ENCODE results near the gene RTL9. TPM values are rescaled to one million over a fixed set of nuclear protein-coding genes. Genes with fewer than 3 reads are reported as not detected.

RTL9 gene
- total and polyA plus RNA-seq, 2 of the 13 experiments (the other 11 are each of a cell fraction or from before 2014, with no cell fraction given), result 0.01 to 0.02 TPM

DNA sequence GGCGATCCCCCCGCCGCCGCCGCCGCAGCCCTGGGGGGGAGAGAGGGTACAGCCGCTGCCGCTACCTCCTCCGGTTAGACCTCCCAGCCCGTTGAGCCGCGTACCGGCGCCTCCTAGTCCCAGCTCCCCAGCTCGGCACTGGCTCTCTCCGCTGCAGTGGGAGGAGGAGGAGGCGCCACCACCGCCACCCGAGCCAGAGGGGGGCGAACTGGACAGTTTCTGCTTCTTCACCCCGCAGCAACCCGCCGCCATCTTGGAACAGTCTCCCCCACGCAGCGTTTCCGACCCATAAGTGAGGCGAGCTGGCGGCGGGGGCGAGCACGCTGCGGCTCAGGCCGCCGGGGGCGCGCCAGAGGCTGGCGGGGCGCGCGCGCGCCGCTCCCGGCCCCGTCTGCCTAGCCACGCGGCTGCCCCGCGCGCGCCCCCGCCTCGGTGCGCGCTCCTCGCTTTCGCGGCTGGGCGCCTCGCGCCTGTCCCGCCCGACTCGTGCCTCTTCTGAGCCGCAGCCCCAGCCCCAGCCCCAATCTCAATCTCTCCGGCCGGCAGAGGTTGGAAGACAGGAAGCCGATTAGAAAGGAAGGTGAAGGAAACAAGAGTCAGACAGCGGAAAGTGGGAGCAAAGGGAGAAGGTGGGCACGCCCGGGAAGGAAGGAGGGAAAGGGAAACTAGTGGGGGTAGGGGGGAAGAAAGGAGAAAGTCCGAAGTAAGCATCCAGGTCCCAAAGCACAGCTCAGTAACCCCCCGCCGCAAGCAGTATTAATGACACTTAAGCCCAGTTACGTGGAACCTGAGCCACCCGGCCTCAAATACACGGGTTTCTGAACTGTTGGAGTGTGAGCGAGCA is 40.6 kb upstream of the RTL9 start, which contains the start of gene AMMECR1 (continued):
- TF ChIP-seq, protein P1, sequence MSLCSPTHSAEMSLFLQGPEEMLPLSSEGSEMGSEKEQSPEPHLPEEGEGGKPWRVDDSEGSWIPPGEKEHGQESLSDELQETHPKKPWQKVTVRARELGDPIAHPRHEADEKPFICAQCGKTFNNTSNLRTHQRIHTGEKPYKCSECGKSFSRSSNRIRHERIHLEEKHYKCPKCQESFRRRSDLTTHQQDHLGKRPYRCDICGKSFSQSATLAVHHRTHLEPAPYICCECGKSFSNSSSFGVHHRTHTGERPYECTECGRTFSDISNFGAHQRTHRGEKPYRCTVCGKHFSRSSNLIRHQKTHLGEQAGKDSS (CRISPR knock-in tag; IDR thresholded peaks at IDR 0.05; ENCODE audit: borderline replicate concordance, low read depth), result no peak
- TF ChIP-seq EHMT2 (IDR thresholded peaks at IDR 0.05; ENCODE audit: borderline replicate concordance, low read depth, low read length), result no peak
- no peak for TF ChIP-seq SP2 (CRISPR knock-in tag; IDR thresholded peaks at IDR 0.05)
- no peak for TF ChIP-seq FOSL2 (CRISPR knock-in tag; IDR thresholded peaks at IDR 0.05)
- TF ChIP-seq ZNF737 (CRISPR knock-in tag; IDR thresholded peaks at IDR 0.05; ENCODE audit: borderline replicate concordance), result no peak
- TF ChIP-seq, protein P2, sequence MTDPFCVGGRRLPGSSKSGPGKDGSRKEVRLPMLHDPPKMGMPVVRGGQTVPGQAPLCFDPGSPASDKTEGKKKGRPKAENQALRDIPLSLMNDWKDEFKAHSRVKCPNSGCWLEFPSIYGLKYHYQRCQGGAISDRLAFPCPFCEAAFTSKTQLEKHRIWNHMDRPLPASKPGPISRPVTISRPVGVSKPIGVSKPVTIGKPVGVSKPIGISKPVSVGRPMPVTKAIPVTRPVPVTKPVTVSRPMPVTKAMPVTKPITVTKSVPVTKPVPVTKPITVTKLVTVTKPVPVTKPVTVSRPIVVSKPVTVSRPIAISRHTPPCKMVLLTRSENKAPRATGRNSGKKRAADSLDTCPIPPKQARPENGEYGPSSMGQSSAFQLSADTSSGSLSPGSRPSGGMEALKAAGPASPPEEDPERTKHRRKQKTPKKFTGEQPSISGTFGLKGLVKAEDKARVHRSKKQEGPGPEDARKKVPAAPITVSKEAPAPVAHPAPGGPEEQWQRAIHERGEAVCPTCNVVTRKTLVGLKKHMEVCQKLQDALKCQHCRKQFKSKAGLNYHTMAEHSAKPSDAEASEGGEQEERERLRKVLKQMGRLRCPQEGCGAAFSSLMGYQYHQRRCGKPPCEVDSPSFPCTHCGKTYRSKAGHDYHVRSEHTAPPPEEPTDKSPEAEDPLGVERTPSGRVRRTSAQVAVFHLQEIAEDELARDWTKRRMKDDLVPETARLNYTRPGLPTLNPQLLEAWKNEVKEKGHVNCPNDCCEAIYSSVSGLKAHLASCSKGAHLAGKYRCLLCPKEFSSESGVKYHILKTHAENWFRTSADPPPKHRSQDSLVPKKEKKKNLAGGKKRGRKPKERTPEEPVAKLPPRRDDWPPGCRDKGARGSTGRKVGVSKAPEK (CRISPR knock-in tag; IDR thresholded peaks at IDR 0.05; ENCODE audit: borderline replicate concordance), result no peak
- no peak for TF ChIP-seq ZC3H4 (CRISPR knock-in tag; IDR thresholded peaks at IDR 0.05; ENCODE audit: borderline replicate concordance)
- TF ChIP-seq, protein P3, sequence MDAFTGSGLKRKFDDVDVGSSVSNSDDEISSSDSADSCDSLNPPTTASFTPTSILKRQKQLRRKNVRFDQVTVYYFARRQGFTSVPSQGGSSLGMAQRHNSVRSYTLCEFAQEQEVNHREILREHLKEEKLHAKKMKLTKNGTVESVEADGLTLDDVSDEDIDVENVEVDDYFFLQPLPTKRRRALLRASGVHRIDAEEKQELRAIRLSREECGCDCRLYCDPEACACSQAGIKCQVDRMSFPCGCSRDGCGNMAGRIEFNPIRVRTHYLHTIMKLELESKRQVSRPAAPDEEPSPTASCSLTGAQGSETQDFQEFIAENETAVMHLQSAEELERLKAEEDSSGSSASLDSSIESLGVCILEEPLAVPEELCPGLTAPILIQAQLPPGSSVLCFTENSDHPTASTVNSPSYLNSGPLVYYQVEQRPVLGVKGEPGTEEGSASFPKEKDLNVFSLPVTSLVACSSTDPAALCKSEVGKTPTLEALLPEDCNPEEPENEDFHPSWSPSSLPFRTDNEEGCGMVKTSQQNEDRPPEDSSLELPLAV (CRISPR knock-in tag; conservative IDR thresholded peaks at IDR 0.05; ENCODE audit: low read depth), result no peak
- TF ChIP-seq RBFOX2 (IDR thresholded peaks at IDR 0.05; ENCODE audit: low read depth, low read length), result peak; percentile 75
- TF ChIP-seq ZNF776 (CRISPR knock-in tag; IDR thresholded peaks at IDR 0.05), result no peak
- TF ChIP-seq, protein P4, sequence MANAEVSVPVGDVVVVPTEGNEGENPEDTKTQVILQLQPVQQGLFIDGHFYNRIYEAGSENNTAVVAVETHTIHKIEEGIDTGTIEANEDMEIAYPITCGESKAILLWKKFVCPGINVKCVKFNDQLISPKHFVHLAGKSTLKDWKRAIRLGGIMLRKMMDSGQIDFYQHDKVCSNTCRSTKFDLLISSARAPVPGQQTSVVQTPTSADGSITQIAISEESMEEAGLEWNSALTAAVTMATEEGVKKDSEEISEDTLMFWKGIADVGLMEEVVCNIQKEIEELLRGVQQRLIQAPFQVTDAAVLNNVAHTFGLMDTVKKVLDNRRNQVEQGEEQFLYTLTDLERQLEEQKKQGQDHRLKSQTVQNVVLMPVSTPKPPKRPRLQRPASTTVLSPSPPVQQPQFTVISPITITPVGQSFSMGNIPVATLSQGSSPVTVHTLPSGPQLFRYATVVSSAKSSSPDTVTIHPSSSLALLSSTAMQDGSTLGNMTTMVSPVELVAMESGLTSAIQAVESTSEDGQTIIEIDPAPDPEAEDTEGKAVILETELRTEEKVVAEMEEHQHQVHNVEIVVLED (CRISPR knock-in tag; IDR thresholded peaks at IDR 0.05; ENCODE audit: borderline replicate concordance), result peak; percentile 65
- TF ChIP-seq, protein P5, sequence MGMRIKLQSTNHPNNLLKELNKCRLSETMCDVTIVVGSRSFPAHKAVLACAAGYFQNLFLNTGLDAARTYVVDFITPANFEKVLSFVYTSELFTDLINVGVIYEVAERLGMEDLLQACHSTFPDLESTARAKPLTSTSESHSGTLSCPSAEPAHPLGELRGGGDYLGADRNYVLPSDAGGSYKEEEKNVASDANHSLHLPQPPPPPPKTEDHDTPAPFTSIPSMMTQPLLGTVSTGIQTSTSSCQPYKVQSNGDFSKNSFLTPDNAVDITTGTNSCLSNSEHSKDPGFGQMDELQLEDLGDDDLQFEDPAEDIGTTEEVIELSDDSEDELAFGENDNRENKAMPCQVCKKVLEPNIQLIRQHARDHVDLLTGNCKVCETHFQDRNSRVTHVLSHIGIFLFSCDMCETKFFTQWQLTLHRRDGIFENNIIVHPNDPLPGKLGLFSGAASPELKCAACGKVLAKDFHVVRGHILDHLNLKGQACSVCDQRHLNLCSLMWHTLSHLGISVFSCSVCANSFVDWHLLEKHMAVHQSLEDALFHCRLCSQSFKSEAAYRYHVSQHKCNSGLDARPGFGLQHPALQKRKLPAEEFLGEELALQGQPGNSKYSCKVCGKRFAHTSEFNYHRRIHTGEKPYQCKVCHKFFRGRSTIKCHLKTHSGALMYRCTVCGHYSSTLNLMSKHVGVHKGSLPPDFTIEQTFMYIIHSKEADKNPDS (CRISPR knock-in tag; IDR thresholded peaks at IDR 0.05), result no peak
- no peak for TF ChIP-seq MIER3 (CRISPR knock-in tag; IDR thresholded peaks at IDR 0.05; ENCODE audit: borderline replicate concordance)
- no peak for TF ChIP-seq ZNF792 (CRISPR knock-in tag; IDR thresholded peaks at IDR 0.05)

Data from HepG2 (cell line).